22Rv1 (cell line): ENCODE measurements around the gene SLC12A7.

ENCODE experiments used
- CTCF ChIP-seq: fragments of 450-650 bp; IDR thresholded peaks from 2 replicates; pipeline ENCODE4 v1.5.1; 2017; ENCODE audit warnings: mild to moderate bottlenecking
- ZFX ChIP-seq: fragments of 450-650 bp; IDR thresholded peaks from 2 replicates; pipeline ENCODE4 v1.6.1; 2017; ENCODE audit warnings: antibody characterized with exemption, borderline replicate concordance

GRCh38 chr5:1010181-1010510 is 101.7 kb downstream of the SLC12A7 start:
- TF ChIP-seq CTCF, result no peak
- no peak for TF ChIP-seq ZFX
